Measurements from ENCODE around the gene ACOX2.

The ACOX2 gene

GRCh38 chr3:58526515-58526957 is 10.5 kb downstream of the ACOX2 start:
- H3K9me3 ChIP-seq (ENCODE audit: insufficient read depth, low read depth, low read length): no peaks in the 10 kb centered on the region
- no peak overlapping the region for H3K4me2 ChIP-seq (ENCODE audit: low read depth, low read length, poor library complexity, severe bottlenecking)
- H3K79me2 ChIP-seq (ENCODE audit: insufficient read depth, low read length): no peaks in the 10 kb centered on the region
- H3K4me1 ChIP-seq (ENCODE audit: insufficient read depth, low read length, poor library complexity, severe bottlenecking): peaks cover 8% of the 10 kb centered on the region
- H4K20me1 ChIP-seq (ENCODE audit: insufficient read depth, low read length, poor library complexity, severe bottlenecking): no peaks in the 10 kb centered on the region
- H3K9me2 ChIP-seq (replicated peaks; ENCODE audit: low read depth, low read length): no peaks in the 10 kb centered on the region
- no peak overlapping the region for H2AFZ ChIP-seq (ENCODE audit: low read length)
- no peaks in the 10 kb centered on the region for H3F3A ChIP-seq (ENCODE audit: low read depth)
- no peak overlapping the region for H3K9ac ChIP-seq (ENCODE audit: low read depth, low read length, poor library complexity, severe bottlenecking)
- no peak overlapping the region for H3K4me3 ChIP-seq (ENCODE audit: low read length, poor library complexity, severe bottlenecking)
- no peak for TF ChIP-seq CTCF (conservative IDR thresholded peaks at IDR 0.05; ENCODE audit: low read length)
- no peak for TF ChIP-seq EZH2phosphoT487 (IDR thresholded peaks at IDR 0.05; ENCODE audit: borderline replicate concordance)
- H3K27me3 ChIP-seq (ENCODE audit: insufficient read depth, low read length, poor library complexity, severe bottlenecking): no peaks in the 10 kb centered on the region
- no peaks in the 10 kb centered on the region for H3K36me3 ChIP-seq (ENCODE audit: insufficient read depth, low read length)

GRCh38 chr3:58524326-58524888 is 12.6 kb downstream of the ACOX2 start:
- H3K4me3 ChIP-seq (ENCODE audit: low read length, poor library complexity, severe bottlenecking): no peak overlapping the region
- no peaks in the 10 kb centered on the region for H3K9me3 ChIP-seq (ENCODE audit: insufficient read depth, low read depth, low read length)
- H3K79me2 ChIP-seq (ENCODE audit: insufficient read depth, low read length): no peaks in the 10 kb centered on the region
- H3K4me1 ChIP-seq (ENCODE audit: insufficient read depth, low read length, poor library complexity, severe bottlenecking): peaks cover 19% of the 10 kb centered on the region
- H3K36me3 ChIP-seq (ENCODE audit: insufficient read depth, low read length): no peaks in the 10 kb centered on the region
- no peak overlapping the region for H3K9ac ChIP-seq (ENCODE audit: low read depth, low read length, poor library complexity, severe bottlenecking)
- no peaks in the 10 kb centered on the region for H3K27me3 ChIP-seq (ENCODE audit: insufficient read depth, low read length, poor library complexity, severe bottlenecking)
- no peaks in the 10 kb centered on the region for H4K20me1 ChIP-seq (ENCODE audit: insufficient read depth, low read length, poor library complexity, severe bottlenecking)
- no peak overlapping the region for H2AFZ ChIP-seq (ENCODE audit: low read length)
- no peaks in the 10 kb centered on the region for H3F3A ChIP-seq (ENCODE audit: low read depth)
- H3K4me2 ChIP-seq (ENCODE audit: low read depth, low read length, poor library complexity, severe bottlenecking): no peak overlapping the region
- no peaks in the 10 kb centered on the region for H3K9me2 ChIP-seq (replicated peaks; ENCODE audit: low read depth, low read length)
- TF ChIP-seq CTCF (conservative IDR thresholded peaks at IDR 0.05; ENCODE audit: low read length) (no peak), EZH2phosphoT487 (IDR thresholded peaks at IDR 0.05; ENCODE audit: borderline replicate concordance) (no peak)

- Histone ChIP-seq H3K9me2 (replicated peaks; ENCODE audit: low read depth, low read length) (no peaks in the 10 kb centered on the region), H4K20me1 (ENCODE audit: insufficient read depth, low read length, poor library complexity, severe bottlenecking) (no peaks in the 10 kb centered on the region), H2AFZ (ENCODE audit: low read length) (no peak overlapping the region), H3K79me2 (ENCODE audit: insufficient read depth, low read length) (no peaks in the 10 kb centered on the region), H3K36me3 (ENCODE audit: insufficient read depth, low read length) (no peaks in the 10 kb centered on the region), H3F3A (ENCODE audit: low read depth) (no peaks in the 10 kb centered on the region), H3K4me2 (ENCODE audit: low read depth, low read length, poor library complexity, severe bottlenecking) (no peak overlapping the region), H3K4me3 (ENCODE audit: low read length, poor library complexity, severe bottlenecking) (no peak overlapping the region), H3K27me3 (ENCODE audit: insufficient read depth, low read length, poor library complexity, severe bottlenecking) (no peaks in the 10 kb centered on the region), H3K9ac (ENCODE audit: low read depth, low read length, poor library complexity, severe bottlenecking) (no peak overlapping the region), H3K9me3 (ENCODE audit: insufficient read depth, low read depth, low read length) (no peaks in the 10 kb centered on the region), H3K4me1 (ENCODE audit: insufficient read depth, low read length, poor library complexity, severe bottlenecking) (peaks cover 11% of the 10 kb centered on the region)
- no peak for TF ChIP-seq EZH2phosphoT487 (IDR thresholded peaks at IDR 0.05; ENCODE audit: borderline replicate concordance)
- no peak for TF ChIP-seq CTCF (conservative IDR thresholded peaks at IDR 0.05; ENCODE audit: low read length)
Observed at GRCh38 chr3:58522759-58523425, 14.1 kb downstream of the ACOX2 start.
